ENCODE results near the gene SLC47A1. TPM values are rescaled to one million over a fixed set of nuclear protein-coding genes. Genes with fewer than 3 reads are reported as not detected.
"Not testable (repeated sequence)": the region's sequence is repeated elsewhere in the genome, so short reads cannot be mapped to it uniquely, and the experiment has no call there.

SLC47A1 gene, protein sequence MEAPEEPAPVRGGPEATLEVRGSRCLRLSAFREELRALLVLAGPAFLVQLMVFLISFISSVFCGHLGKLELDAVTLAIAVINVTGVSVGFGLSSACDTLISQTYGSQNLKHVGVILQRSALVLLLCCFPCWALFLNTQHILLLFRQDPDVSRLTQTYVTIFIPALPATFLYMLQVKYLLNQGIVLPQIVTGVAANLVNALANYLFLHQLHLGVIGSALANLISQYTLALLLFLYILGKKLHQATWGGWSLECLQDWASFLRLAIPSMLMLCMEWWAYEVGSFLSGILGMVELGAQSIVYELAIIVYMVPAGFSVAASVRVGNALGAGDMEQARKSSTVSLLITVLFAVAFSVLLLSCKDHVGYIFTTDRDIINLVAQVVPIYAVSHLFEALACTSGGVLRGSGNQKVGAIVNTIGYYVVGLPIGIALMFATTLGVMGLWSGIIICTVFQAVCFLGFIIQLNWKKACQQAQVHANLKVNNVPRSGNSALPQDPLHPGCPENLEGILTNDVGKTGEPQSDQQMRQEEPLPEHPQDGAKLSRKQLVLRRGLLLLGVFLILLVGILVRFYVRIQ
- total RNA-seq (2014; rRNA removed; shearing (Covaris generic)) = 11.6 and 13.0 TPM in 2 replicates

DNA sequence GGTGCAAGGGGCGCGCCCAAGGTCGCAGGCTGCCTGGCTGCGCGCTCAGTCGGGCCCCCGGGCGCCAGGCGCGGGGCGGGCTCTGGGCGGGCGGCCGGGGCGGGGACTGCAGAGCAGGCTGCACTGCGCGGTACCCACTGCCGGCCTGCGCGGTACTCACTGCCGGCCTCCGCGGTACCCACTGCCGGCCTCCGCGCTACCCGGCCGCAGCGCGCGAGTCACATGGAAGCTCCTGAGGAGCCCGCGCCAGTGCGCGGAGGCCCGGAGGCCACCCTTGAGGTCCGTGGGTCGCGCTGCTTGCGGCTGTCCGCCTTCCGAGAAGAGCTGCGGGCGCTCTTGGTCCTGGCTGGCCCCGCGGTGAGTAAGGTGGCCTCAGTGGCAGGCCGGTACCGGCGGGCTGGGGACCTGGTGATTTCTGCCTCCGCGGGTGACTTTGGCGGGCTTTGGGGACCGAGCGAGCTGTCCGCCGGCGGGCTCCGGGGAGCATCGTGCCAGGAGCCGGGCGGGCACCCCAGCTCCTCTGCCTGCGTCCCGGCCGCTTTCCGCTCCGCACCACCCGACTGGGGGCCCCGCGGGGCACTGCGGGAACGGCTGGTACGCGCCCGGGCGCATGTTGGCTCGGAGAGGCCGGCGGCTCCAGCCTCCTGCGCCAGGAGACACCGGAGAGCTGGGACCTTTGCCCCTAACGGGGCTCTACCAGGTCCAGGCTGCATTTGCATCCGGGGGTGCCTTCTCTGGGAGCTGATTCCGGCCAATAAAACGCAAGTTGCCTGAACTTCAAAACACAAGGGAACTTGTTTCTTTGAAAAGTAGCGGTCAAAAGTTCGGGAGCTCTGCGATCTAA is at the start of gene SLC47A1:
Gene SLC47A1, plus strand, starts transcription at position 137 of the 844 bp plus-strand sequence. Its CDS starts 86 bp downstream, at position 223.
- Histone ChIP-seq H3K4me3 (ENCODE audit: insufficient read depth, low read depth, low read length) (peak within 1 kb of the TSS; percentile 68), H3K27me3 (ENCODE audit: control insufficient read depth, insufficient read depth, low read length) (peaks cover 26% of the 10 kb centered on the region), H3K36me3 (replicated peaks; ENCODE audit: control insufficient read depth, insufficient read depth, low read length) (no peaks in the 10 kb centered on the region)
- DNase-seq = peak; percentile 89

GRCh38 chr17:19485800-19486340 is 47.8 kb upstream of the SLC47A1 start:
- Histone ChIP-seq H3K27me3 (ENCODE audit: control insufficient read depth, insufficient read depth, low read length) (no peaks in the 10 kb centered on the region), H3K4me3 (ENCODE audit: insufficient read depth, low read depth, low read length) (no peak overlapping the region), H3K36me3 (replicated peaks; ENCODE audit: control insufficient read depth, insufficient read depth, low read length) (no peaks in the 10 kb centered on the region)
- no peak for DNase-seq

DNA sequence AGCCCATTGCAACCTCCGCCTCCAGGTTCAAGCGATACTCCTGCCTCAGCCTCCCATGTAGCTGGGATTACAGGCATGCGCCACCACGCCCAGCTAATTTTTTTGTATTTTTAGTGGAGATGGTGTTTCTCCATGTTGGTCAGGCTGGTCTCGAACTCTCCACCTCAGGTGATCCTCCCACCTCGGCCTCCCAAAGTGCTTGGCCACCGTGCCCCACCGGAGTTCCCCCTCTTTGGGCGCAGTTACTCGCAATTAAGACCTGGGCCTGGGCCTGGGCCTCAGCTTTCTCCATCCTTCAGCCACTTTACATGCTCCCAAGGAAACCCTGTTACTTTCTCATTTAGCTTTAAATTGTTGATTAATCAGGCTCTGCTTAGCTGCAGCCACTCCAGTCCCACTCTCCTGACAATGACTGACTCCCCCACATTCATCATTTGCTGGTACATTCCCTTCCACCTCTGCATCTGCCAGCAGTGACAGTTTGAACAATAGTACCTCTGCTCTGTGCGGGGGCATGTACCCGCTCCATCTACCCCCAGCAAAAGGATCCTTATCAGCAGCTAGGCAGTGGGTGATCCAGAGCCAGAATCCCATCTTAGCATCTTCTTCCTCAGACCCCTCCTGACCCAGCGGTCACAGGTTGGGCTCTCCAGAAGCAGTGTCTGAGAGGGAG is 47.2 kb upstream of the SLC47A1 start:
- Histone ChIP-seq H3K36me3 (replicated peaks; ENCODE audit: control insufficient read depth, insufficient read depth, low read length) (no peaks in the 10 kb centered on the region), H3K4me3 (ENCODE audit: insufficient read depth, low read depth, low read length) (no peak overlapping the region), H3K27me3 (ENCODE audit: control insufficient read depth, insufficient read depth, low read length) (no peaks in the 10 kb centered on the region)
- no peak for DNase-seq

GRCh38 chr17:19487024-19487600 is 46.5 kb upstream of the SLC47A1 start:
- Histone ChIP-seq H3K36me3 (replicated peaks; ENCODE audit: control insufficient read depth, insufficient read depth, low read length) (no peaks in the 10 kb centered on the region), H3K4me3 (ENCODE audit: insufficient read depth, low read depth, low read length) (no peak overlapping the region), H3K27me3 (ENCODE audit: control insufficient read depth, insufficient read depth, low read length) (no peaks in the 10 kb centered on the region)
- no peak for DNase-seq

DNA sequence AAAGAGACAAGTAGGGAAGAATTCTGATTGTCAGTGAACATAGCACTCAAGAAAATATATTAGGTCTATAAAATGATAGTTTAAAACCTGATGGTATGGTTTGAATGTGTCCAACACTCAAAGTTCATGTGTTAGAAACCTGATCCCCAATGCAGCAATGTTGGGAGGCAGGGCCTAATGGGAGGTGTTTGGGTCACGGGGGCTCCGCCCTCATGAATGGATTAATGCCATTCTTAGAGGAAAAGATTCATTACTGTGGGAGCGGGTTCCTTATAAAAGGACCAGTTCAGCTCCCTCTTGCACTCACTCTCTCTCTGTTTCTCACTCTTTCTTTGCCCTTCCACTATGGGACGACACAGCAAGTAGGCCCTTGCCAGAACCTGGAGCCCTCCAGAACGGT is 41.5 kb upstream of the SLC47A1 start:
- Histone ChIP-seq H3K27me3 (ENCODE audit: control insufficient read depth, insufficient read depth, low read length) (no peaks in the 10 kb centered on the region), H3K36me3 (replicated peaks; ENCODE audit: control insufficient read depth, insufficient read depth, low read length) (no peaks in the 10 kb centered on the region), H3K4me3 (ENCODE audit: insufficient read depth, low read depth, low read length) (no peak overlapping the region)
- no peak for DNase-seq

- Histone ChIP-seq H3K27me3 (ENCODE audit: control insufficient read depth, insufficient read depth, low read length) (no peaks in the 10 kb centered on the region), H3K36me3 (replicated peaks; ENCODE audit: control insufficient read depth, insufficient read depth, low read length) (no peaks in the 10 kb centered on the region), H3K4me3 (ENCODE audit: insufficient read depth, low read depth, low read length) (no peak overlapping the region)
- DNase-seq = peak; percentile 39
These were observed 38.5 kb upstream of the SLC47A1 start for GRCh38 chr17:19494961-19495806.

DNA sequence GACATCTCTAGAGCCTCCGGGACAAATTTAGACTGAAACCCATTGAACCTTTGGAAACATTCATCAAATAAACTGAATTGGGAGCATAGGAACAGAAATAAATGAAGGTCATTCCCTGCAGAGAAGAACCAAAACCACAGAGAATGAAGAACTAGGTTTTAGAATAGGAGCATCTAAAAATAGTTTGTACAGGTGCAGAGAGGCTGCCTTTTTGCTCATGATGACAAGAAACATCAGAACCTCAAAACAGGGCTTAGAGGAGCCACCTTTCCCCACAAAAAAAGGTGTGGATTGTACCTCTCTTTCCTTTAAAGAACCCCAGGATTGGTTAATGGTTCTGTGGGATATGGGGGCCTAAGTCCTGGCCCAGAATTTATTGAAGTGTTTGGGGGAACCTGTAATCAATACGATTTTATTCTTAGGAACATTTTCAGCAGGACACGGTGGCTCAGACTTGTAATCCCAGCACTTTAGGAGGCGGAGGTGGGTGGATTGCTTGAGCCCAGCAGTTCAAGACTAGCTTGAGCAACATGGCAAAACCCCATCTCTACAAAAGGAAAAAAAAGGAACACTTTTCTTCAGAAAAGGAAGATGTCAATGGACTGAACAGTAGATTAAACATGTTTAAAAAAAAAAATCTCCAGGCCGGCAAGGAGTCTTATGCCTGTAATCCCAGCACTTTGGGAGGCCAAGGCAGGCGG is 37.7 kb upstream of the SLC47A1 start:
- H3K36me3 ChIP-seq (replicated peaks; ENCODE audit: control insufficient read depth, insufficient read depth, low read length) = no peaks in the 10 kb centered on the region
- DNase-seq = no peak
- H3K4me3 ChIP-seq (ENCODE audit: insufficient read depth, low read depth, low read length) = no peak overlapping the region
- no peaks in the 10 kb centered on the region for H3K27me3 ChIP-seq (ENCODE audit: control insufficient read depth, insufficient read depth, low read length)

- no peak for DNase-seq
These were observed 36.0 kb upstream of the SLC47A1 start for GRCh38 chr17:19497624-19498023.

DNA sequence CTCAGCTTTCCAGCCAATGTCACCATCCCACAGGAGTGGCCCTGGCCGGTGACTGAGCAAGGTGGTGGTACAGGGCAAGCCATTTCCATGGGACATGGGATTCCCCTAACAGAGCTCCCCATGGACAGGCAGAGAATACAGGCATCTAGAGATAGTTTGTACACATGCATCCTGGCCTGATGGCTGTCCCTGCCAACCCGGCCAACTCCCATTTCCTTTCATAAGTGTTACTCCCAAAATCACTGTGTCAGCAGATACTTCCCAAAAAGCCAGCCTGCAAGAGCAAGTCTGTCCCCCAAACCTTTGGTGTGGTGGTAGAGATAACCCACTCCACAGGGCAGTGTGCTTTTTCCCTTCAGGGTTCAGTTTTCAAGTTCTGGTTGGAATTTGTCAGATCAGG is 32.4 kb upstream of the SLC47A1 start:
- Histone ChIP-seq H3K27me3 (ENCODE audit: control insufficient read depth, insufficient read depth, low read length) (no peaks in the 10 kb centered on the region), H3K36me3 (replicated peaks; ENCODE audit: control insufficient read depth, insufficient read depth, low read length) (no peaks in the 10 kb centered on the region), H3K4me3 (ENCODE audit: insufficient read depth, low read depth, low read length) (no peak overlapping the region)
- no peak for DNase-seq

More at GRCh38 chr17:19497624-19498023, 36.0 kb upstream of the SLC47A1 start:
- H3K36me3 ChIP-seq (replicated peaks; ENCODE audit: control insufficient read depth, insufficient read depth, low read length) = no peaks in the 10 kb centered on the region
- no peak overlapping the region for H3K4me3 ChIP-seq (ENCODE audit: insufficient read depth, low read depth, low read length)
- H3K27me3 ChIP-seq (ENCODE audit: control insufficient read depth, insufficient read depth, low read length) = no peaks in the 10 kb centered on the region

- H3K36me3 ChIP-seq (replicated peaks; ENCODE audit: control insufficient read depth, insufficient read depth, low read length) = no peaks in the 10 kb centered on the region
- no peaks in the 10 kb centered on the region for H3K27me3 ChIP-seq (ENCODE audit: control insufficient read depth, insufficient read depth, low read length)
- no peak overlapping the region for H3K4me3 ChIP-seq (ENCODE audit: insufficient read depth, low read depth, low read length)
- DNase-seq = no peak
These were observed 31.1 kb upstream of the SLC47A1 start for GRCh38 chr17:19502517-19502916.

DNA sequence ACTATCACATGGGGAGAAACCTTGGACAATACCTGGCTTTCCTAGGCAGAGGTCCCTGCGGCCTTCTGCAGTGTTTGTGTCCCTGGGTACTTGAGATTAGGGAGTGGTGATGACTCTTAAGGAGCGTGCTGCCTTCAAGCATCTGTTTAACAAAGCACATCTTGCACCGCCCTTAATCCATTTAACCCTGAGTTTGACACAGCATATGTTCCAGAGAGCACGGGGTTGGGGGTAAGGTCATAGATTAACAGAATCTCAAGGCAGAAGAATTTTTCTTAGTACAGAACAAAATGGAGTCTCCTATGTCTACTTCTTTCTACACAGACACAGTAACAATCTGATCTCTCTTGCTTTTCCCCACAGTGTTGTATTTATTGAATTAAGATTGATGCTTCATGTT is 28.1 kb upstream of the SLC47A1 start:
- not testable (repeated sequence) for H3K27me3 ChIP-seq (ENCODE audit: control insufficient read depth, insufficient read depth, low read length); H3K36me3 ChIP-seq (replicated peaks; ENCODE audit: control insufficient read depth, insufficient read depth, low read length); DNase-seq; H3K4me3 ChIP-seq (ENCODE audit: insufficient read depth, low read depth, low read length)

GRCh38 chr17:19507775-19508576 is 25.7 kb upstream of the SLC47A1 start:
- Histone ChIP-seq H3K27me3 (ENCODE audit: control insufficient read depth, insufficient read depth, low read length) (no peaks in the 10 kb centered on the region), H3K4me3 (ENCODE audit: insufficient read depth, low read depth, low read length) (peak overlapping the region; percentile 69), H3K36me3 (replicated peaks; ENCODE audit: control insufficient read depth, insufficient read depth, low read length) (no peaks in the 10 kb centered on the region)
- peak; percentile 94 for DNase-seq

Measured in H7 (cell line).